Fibroblast of the conjunctiva (primary cell): ENCODE results near the gene BAG1.

Source experiments
- DNase-seq: peaks from one replicate; pipeline ENCODE4 v3.0.0-alpha.2; 2010; ENCODE audit warnings: low read depth

BAG1 gene

GRCh38 chr9:33273972-33274328 is 9.4 kb upstream of the BAG1 start:
- DNase-seq, result no peak

DNA sequence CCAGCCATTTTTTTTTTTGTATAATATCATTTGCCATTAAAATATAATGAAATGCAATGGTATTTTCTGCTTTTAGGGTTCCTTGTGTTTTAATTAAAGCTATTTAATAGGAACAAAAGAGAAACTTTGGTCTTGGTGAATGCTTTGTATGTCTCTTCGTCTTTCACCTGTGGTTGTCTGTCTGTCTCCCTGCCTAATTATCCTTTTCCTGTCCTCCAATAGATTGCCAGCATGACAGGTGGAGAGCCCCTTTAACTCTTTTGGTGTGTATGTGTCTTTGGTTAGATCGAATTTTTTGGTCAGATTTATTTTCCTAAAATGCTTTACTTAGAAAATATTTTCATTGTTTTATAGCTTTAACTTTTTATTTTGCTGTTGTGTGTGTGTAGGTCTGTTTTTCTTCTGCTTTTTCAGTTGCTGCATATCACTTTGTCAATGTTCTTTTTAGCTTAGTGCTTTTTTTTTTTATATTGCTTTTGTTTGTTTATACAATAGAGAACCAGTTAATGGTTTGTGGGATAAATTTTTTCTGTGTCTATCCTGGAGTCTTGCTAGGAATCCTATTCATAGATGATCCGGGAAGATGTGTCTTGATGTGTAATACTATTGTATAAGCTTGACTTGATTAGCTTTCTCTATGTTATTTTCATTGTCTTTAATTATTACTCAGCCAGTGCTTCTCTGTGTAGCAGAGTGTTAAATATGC is 8.9 kb upstream of the BAG1 start:
- DNase-seq, result no peak

DNA sequence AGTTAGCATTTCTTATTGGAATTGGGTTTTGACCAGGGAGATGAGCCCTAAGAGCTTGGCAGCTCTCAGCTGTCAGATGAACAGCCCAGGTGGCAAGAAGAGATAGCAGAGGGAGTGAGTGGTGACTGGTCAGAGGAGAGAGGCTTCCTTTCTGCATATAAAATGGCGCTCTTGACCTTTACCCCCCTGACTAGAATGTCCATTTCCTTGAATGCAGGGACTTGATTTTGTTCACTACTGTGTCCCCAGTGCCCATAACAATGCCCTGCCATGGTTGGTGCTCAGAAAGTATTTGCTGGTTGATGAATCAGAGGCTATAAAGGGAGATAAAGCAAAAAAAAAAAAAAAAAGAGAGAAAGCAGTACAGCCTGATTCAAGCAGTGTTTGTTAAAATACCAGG is 7.6 kb upstream of the BAG1 start:
- DNase-seq, result no peak

GRCh38 chr9:33270146-33270545 is 5.6 kb upstream of the BAG1 start:
- DNase-seq, result no peak

DNA sequence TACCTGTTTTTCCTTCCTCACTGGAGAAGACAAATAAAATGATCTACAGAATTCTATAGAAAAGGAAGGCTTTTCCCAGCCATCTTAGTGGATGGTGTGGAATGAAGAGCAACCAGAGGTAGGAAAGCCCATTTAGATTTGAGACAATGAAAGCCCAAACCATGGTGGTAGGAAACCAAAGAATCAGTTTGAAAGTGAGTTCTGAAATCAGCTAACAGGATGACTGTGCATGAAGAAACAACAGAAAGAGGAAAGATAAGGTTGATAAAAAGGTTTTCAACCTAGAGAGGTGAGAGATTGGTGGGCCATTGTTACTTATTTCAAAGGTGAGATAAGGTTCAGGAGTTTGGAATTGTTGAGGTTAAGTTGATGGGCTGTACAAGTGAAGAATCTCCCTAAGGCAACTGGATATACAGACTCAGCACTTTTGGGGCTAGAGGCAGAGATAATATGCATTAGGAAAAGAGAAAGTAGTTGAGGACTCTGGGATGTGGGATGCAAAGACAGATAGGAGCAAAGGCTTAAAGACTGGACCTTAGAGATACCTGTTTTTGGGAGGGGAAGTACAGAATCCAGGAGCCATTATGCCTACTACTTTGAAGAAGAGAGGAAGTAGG is 2.8 kb upstream of the BAG1 start:
- DNase-seq, result no peak

- no peak for DNase-seq
Observed at GRCh38 chr9:33265211-33265865, 830 bp upstream of the BAG1 start.

GRCh38 chr9:33264003-33264472 is 470 bp downstream of the BAG1 start:
- no peak for DNase-seq

GRCh38 chr9:33263131-33264002 is 1.1 kb downstream of the BAG1 start:
- no peak for DNase-seq

GRCh38 chr9:33260372-33260771 is 4.1 kb downstream of the BAG1 start:
- no peak for DNase-seq

DNA sequence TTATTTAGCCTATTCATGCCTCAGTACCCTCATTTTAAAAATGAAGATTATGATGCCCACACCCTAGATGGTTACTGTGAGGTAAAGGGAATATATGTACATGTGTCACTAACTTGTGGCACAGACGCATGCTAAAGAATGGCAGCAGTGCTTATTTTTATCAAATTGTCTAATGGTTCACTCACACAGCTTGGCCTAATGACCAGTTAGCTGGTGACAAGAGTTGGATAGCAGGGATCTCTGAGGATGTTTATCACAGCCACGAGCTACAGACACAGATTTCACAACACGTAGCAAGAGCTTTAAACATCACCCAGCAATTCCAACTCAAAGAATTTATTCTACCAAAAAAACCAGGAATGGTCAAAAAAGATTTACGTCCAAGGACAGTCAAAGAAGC is 7.2 kb downstream of the BAG1 start:
- DNase-seq, result no peak

DNA sequence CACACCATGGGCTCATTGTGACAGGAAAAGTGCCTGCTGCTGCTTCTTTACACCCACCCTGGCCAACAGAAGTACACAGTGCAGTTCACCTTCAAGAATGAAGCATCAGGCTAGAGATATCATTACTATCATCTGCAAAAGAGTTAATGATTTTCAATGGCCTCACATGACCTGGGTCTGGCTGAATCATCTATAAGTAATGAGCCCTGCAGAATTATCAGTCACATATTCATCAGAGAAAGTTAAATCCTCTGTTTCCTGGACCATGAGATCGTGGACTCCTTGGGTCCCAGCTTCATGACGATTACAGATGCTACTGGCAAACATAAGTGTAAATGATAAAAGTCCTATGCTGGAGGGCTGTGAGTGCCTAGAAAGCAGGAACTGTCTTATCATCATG is 8.3 kb downstream of the BAG1 start:
- DNase-seq, result no peak

GRCh38 chr9:33255471-33255870 is 9.0 kb downstream of the BAG1 start:
- DNase-seq, result no peak

DNA sequence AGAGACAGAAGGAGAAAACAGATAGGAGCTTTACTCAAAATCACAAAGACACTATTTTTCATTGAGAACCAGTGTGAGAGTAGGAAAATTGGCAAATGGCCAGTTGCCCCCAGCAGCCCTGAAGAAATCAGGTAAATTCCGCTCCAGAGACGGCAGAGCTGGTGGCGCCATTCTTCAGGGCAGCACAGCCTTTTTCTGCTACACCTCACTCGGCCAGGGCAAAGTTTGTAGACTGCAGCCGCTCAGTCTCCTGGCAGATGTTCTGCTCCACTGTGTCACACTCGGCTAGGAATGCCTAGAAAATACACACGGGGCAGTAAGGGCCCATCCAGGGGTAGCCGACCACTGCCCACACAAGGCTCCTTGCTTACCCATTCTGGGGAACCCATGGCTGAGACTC is 9.5 kb downstream of the BAG1 start:
- no peak for DNase-seq

DNA sequence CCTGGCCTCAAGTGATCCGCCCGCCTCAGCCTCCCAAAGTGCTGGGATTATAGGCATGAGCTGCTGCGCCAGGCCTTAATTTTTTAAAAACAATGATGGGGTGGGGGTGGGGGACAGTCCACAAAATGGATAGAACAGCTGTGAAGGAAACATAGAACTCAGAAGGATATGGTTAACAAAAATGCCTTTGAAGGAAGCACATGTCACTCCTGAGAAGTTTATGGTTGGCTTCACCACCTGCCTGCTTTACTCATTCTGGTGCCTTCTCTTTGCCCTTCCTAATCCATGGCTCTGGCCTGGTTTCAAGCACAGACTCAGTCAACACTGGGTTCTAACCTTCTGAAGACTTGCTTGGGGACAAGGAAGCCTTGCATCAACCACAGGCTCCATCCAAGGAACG is 10.3 kb downstream of the BAG1 start:
- DNase-seq, result no peak

DNA sequence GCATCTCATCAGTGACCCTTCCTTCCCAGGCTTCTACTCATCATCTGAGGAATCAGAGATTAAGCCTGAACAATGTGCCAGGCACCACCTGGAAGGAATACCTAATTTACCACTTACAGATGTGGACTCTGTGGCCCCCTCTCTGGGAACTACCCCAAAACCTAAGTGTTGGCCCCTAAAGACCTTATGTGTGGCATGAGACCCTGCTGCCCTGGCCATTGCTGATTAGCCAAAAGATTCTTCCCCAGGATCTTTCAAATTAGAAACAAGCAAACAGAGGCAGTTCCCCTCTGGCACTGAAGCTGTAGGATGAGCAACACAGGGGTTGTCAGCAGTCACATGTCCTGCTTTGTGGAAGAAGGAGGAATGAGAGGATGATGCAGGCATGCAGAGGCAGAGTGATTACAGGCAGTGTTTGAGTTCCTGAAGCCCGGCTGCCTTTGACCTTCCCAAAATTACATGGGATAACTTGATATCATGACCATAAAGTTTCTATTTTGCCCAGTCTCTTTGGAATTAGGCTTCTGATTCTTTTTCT is 14.0 kb downstream of the BAG1 start:
- DNase-seq, result no peak

DNA sequence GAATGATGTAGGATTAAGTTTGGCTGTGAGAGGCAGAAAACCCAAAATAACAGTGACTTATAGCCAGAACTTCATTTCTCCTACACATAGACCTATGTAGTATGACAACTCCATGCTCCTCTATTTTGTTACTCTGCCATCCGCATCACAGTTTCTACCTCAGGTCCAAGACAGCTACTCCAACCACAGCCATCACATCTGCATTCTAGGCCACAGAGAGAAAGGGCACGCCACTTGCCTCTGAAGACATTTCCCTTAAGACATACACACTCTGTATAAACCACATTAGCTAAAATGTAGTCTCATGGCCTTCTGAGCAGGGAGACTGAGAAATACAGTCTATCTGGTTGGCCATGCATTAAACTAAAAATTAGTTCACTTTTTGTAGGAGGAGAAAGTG is 14.5 kb downstream of the BAG1 start:
- no peak for DNase-seq

DNA sequence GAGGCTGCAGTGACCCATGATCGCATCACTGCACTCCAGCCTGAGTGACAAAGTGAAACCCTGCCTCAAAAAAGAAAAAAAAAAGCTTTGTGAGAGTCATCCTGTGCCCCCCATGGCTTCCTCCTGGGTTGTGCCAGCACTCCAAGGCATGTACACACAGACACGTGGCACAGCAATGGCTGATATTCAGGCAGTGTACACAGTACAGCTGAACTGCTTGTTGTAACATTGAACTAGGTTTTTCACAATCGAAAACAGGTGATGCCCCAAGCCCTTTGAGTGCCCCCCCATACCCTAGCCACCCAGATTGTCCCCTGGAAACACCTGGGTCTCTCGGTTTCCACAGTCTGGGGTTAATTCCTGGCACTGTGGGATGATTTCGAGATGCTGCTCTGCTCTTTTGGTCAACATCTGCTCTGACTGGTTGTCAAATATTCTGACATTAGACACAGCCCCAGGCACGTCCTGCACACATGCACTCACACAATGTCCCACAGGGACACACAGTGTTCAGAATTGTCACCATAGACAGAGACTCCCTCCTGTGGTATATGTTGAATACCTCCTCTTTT is 15.3 kb downstream of the BAG1 start:
- no peak for DNase-seq

DNA sequence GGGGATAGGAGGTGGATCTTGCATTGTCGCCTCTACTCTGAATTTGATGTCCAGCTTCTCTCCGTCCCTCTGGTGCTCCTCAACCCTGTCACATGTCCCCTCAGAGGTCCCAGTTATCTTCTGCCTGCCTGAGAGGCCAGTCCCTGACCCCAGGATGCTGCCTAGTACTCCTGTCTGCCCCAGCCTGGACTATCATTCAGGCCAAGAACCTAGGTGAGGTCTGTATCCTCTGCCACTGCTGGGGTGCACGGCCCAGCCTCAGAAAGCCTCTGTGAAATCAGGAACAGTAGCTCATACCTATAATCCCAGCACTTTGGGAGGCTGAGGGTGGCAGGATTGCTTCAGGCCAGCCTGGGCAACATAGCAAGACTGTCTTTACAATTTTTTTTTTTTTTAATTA is 15.9 kb downstream of the BAG1 start:
- no peak for DNase-seq

DNA sequence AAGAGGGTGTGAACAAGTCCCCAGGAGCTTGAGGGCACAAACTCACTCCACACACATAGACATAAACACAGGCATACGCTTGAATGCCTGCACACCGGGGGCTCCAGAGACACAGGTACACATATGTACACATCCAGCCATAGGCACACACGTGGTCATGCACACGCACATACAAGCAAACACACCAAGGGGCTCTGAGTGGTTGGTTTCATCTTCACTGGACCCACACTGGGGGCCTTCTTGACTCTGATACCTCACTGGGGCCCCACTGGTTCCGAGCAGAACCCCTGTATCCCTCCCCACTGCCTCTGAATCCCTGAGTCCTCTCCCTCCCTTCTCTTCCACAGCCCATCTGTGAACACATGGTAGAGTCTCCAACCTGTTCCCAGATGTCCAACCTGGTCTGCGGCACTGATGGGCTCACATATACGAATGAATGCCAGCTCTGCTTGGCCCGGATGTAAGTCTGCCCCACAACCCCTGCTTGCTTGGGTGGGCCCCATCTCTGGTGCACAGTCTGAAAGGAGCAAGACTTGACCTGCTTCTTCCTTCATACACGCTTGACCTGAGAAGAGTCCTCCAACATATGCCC is 18.1 kb downstream of the BAG1 start:
- no peak for DNase-seq

- DNase-seq, result no peak
Observed at GRCh38 chr9:33245341-33245740, 19.2 kb downstream of the BAG1 start.

DNA sequence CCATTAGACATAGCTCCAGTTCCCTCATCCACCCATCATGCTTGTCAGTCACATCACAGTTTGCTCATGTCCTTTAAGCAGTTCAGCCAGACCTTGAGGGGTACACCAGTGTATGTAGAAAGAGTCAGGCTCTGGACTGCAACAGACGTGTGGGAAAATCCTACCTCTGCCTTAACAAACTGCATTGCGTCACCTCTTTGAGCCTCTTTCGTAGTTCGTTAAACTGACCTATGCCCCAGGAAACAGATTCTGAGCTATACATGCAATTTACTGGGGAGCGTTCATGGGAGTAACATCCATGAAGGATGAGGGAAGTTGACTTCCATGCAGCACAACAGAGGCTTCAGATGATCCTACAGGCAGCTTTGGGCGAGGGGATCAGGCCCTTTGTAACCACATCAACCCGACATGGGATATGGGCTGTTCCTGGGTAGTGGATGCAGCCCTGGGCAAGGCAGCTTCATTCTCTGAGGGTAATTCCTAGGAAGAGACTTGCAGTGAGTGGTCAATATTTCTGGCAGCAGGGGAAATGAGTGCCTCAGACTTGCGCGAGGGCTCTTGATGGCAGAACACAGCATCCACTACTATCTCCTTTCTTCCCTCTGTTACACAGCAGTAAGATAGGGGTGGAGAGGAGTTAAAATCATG is 20.2 kb downstream of the BAG1 start:
- no peak for DNase-seq
